CD4-positive, alpha-beta T cell treated with Interleukin-12 subunit alpha and Interleukin-12 subunit beta, for 1 hour (primary cell): ENCODE data around the gene HELZ.
"Not testable (repeated sequence)": the region's sequence is repeated elsewhere in the genome, so short reads cannot be mapped to it uniquely, and the experiment has no call there.

Experiments
- DNase-seq: peaks from one replicate; pipeline ENCODE4 v3.0.0-alpha.2; 2020

HELZ gene

GRCh38 chr17:67044016-67044772, 200.8 kb downstream of the HELZ start, which contains the start of gene CACNG1:
Gene CACNG1 (plus strand): TSS chr17:67044554. CDS start chr17:67044661, 107 bp downstream.
- DNase-seq: no peak

DNA sequence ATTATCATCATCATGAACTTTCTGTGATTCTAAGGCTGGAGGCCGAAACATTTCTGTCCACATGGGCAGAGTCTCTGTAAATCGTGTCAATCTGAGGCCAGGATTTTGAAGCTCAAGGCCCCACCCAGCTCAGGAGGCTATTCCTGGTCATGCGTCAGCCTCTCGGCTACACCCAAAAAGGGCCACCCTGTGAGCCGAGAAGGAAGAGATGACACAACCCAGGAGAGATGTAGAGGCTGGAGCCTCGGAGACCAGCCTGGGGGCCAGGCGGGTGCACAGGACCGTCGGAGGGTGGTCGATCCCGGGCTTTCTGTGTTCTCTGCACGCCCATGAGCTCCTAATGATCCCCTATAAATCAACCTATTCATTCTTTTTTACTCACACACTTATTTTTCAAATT, 201.7 kb downstream of the HELZ start:
- DNase-seq: no peak

DNA sequence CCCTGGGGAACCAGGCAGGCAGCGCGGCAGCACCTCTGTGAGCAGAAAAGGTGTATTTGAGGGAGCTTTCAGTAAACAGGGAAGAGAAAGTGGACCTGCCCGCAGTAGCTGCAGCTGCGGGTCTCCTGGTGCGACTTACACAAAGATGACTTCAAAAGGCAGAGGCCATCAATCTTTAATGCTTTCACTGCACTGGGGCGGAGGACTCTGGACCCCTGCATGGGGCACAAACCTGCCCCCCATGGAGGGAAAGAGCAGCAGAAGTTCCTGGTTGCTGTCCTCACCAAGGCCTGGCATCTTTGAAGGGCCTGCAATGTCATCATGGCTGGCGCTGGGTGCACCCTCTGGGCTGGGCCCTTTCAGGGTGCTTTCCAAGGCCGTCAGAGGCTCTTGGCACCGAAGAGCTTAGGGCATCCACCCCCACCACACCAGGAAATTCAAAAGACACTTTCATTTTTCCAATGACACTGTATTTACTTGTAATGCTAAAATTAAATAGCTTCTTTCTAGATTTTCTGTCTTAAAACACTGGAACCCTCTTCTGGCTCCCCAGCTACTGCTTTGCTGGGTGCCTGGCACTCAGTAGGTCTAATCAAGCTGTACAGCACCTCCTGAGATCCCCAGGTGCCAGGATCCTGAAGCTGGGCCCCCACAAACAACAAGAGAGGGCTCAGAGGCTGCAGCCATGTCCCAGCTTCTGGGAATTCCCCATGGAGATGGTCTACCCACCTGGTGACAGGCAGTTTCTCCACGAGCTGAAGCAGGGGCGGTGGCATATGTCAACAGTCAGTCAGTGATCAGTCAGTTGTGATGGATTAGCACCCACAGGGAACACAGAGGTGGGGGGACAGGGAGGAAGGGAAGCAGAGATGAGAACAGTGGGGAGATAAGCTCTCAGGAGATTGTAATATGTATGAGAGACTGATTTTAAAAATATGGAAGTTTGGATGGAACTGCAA, 202.8 kb downstream of the HELZ start:
- no peak for DNase-seq

GRCh38 chr17:67041531-67041930, 203.5 kb downstream of the HELZ start:
- DNase-seq: no peak

- DNase-seq: not testable (repeated sequence)
Measured at GRCh38 chr17:67041119-67041518, 203.9 kb downstream of the HELZ start.

DNA sequence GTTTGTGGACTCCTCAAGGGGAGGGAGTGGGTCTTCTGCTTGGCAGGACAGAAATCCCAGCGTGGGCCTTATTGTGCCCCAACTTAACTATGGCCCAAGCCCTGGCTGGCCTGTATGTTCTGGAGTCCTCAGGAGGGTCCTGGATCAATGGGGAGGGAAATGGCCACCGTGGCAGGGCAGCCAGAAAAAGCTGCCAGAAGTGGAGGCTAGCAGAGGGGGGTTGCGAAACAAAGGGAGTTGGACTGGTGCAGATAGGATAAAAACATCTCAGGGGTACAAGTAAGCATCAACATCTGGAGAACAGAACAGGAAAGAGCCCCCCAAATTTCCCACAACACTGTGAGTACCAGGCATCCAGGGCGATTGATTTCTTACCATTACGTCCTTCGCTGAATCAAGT, 204.3 kb downstream of the HELZ start:
- DNase-seq: no peak

DNA sequence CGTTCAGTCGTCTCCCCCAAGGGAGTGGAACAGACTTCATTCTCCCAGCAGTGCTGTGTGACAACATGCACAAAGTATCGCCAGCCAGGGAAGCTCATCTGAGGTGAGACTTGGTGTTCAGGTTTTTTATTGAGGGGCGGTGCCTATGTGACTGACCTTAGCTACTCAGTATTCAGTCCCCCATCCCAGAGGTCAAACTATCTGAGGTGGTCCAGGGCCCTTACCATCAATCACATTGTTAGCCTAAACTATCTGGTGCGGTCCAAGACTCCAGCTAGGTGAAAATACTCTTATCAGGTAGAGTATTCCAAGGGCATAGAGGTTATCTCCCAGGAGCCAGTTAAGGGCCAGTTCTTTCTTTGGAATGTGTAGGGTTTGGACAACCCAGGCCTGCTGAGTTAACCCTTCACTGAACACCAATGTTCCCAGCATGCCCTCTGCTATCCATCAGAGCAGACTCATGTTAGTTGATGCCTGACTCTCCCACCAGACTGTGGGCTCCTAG, 206.1 kb downstream of the HELZ start:
- no peak for DNase-seq

- no peak for DNase-seq
Measured at GRCh38 chr17:67035131-67036083, 209.6 kb downstream of the HELZ start.

DNA sequence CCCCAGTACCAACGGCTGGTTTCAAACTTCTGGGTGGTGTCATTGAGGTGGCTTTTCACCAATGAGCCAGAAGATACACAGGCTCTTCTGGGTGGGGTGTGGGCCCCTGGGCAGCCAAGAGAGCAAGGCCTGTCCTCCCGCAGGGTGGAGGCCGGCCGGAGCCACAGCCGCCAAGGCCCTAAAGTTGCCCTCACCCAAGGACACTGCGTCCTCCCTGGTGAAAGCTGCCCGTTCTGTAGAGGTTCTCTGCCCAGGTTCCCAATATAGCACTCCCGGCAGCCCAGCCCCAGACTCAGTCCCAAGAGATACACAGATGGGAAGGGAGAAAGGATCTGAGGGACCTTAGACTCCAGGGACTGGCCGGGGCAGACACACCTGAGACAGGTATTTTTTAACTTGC, 211.4 kb downstream of the HELZ start:
- no peak for DNase-seq

DNA sequence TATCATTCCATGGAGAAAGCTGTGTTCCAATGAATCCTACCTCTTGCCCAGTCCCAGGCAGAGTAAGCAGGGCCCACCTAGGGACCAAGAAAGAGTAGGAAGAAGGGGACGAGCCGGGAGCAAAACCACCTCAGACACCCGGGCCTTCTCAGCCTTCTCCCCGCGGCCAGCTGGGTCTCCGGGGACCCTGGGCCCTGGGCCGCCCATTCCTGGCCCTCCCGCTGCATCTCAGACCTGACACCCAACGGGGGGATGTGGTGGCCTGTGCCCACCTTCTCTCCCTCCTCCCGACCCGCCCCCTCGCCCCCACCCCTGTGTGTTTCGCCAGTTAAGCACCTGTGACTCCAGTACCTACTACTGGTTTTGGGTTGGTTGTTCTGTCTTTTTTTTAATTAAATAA, 212.0 kb downstream of the HELZ start:
- DNase-seq: no peak

DNA sequence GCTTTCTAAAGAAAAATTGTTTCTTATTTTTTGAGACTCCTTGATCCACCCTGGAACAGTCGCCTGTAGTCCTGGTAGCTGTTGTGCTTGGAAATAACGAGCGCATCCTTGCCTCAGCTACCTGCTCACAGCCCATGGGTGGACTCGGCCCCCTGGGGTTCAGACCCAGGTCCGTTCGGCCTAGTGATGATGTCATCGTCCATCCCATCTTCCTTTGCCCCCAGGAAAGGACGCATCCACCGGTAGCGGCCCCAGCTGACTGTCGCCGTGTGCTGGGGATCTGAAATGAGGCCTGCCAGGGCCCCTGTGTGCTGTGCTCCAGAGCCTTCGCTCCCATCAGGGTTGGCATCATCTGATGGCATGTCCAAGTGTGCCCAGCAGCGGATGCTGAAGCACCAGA, 212.6 kb downstream of the HELZ start:
- no peak for DNase-seq

- no peak for DNase-seq
Measured at GRCh38 chr17:67030641-67031040, 214.4 kb downstream of the HELZ start.

- DNase-seq: no peak
Measured at GRCh38 chr17:67027031-67027628, 217.9 kb downstream of the HELZ start.

GRCh38 chr17:67026341-67026740, 218.7 kb downstream of the HELZ start:
- DNase-seq: no peak

DNA sequence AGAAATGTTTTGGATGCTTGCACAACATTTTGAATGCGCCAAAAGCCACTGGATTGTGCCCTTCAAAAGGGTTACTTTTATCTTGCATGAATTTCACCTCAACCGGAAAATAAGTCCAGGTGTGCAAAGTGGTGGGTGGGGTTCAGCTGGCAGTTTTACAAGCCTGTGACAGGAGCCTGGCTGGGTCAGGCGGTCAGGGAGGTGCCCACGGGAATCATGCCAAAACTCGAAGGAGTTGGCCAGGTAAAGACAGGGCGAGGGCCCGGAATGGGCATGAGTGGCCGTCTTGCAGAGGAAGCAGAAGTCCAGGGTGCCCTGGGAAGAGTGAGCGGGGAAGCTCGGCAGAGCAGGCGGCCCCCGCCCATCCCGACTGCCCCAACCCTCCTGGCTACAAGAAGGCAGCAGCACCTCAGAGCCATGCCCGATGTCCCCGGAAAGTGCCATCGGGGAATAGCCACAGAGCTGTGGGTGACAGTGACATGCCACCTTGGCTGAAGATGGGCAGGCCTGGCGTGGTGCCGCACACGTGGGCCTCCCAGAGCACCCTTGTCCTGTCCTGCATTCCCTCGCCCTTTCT, 219.7 kb downstream of the HELZ start:
- no peak for DNase-seq

DNA sequence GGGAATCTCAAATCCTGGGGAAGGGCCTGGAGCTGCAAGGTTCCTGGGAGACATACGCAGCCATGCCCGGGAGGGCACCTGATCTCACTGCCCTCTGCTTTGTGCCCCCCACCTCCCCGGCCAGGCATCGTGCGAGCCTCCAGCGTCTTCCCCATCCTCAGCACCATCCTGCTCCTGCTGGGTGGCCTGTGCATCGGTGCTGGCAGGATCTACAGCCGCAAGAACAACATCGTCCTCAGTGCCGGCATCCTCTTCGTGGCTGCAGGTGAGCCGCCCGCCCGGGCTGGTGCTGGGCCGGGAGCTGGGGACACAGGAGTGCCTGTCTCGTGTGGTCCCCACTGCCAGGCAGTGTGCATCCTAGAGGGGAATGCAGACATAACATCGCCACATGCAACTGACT, 220.3 kb downstream of the HELZ start:
- no peak for DNase-seq

GRCh38 chr17:67022451-67022810, 222.6 kb downstream of the HELZ start:
- no peak for DNase-seq

DNA sequence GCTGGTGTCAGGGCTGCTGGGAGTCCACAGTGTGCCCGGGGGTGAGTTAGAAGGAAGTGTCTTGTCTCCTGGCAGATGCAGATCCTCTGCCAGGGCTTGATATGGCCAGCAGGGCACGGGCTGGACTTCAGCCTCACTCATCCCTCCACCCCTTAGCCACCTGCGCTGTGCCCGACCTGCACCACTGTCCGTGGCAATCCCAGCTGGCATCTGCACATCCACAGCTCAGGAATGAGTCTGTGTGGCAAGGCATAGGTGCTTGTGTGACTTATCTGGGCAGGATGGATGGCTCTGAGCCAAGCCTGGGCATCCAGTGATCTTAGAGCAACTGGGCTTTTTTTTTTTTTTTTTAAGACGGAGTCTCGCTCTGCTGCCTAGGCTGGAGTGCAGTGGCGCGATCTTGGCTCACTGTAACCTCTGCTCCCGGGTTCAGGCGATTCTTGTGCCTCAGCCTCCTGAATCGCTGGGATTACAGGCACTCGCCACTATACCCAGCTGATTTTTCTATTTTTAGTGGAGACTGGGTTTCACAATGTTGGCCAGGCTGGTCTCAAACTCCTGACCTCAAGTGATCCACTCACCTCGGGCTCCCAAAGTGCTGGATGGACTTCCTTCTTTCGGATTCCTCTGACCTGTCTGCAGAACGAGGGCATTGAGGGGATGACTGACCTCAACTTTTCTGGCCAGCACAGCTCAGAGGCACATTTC, 223.1 kb downstream of the HELZ start:
- no peak for DNase-seq

DNA sequence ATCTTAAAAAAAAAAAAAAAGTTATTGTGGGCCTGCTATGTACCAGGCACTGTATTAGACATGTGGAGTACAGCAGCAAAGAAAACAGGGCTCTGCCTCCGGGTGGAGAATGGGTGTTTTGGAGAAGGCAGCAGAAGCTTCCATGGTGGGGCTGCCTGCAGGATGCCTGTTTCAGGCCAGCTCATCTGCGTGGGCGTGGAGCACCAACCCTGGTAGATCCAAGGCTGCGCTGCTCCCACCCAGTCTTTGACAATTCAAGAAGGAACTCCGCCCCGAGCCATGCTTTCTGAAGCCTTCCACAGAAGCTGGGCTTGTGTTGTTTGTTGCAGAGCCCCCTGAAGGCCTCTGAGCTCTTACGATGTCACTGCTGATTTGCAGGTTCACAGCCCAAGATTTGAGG, 223.8 kb downstream of the HELZ start:
- no peak for DNase-seq
